ENCODE results near the gene ELN.
"Not testable (repeated sequence)": the region's sequence is repeated elsewhere in the genome, so short reads cannot be mapped to it uniquely, and the experiment has no call there.

The ELN gene

GRCh38 chr7:74027683-74028320 is at the start of gene ELN:
TSS of gene ELN (plus strand) at chr7:74028173. CDS start at chr7:74028188, 15 bp downstream.
- DNase-seq (ENCODE audit: low spot score) = no peak

GRCh38 chr7:73978661-73979563 is 49.1 kb upstream of the ELN start:
- peak; percentile 87 for DNase-seq (ENCODE audit: low spot score)

- DNase-seq (ENCODE audit: low spot score) = not testable (repeated sequence)
These were observed 48.3 kb upstream of the ELN start for GRCh38 chr7:73979656-73980055.

- DNase-seq (ENCODE audit: low spot score) = no peak
These were observed 47.8 kb upstream of the ELN start for GRCh38 chr7:73980206-73980605.

- DNase-seq (ENCODE audit: low spot score) = no peak
These were observed 46.0 kb upstream of the ELN start for GRCh38 chr7:73981933-73982332.

GRCh38 chr7:73983437-73984164 is 44.4 kb upstream of the ELN start:
- DNase-seq (ENCODE audit: low spot score) = no peak

GRCh38 chr7:73984481-73985205 is 43.3 kb upstream of the ELN start:
- DNase-seq (ENCODE audit: low spot score) = no peak

- peak; percentile 60 for DNase-seq (ENCODE audit: low spot score)
These were observed 42.2 kb upstream of the ELN start for GRCh38 chr7:73985737-73986141.

- DNase-seq (ENCODE audit: low spot score) = no peak
These were observed 41.8 kb upstream of the ELN start for GRCh38 chr7:73986158-73986631.

GRCh38 chr7:73987298-73987697 is 40.7 kb upstream of the ELN start:
- no peak for DNase-seq (ENCODE audit: low spot score)

- no peak for DNase-seq (ENCODE audit: low spot score)
These were observed 39.8 kb upstream of the ELN start for GRCh38 chr7:73988197-73988596.

GRCh38 chr7:73991522-73992100 is 36.4 kb upstream of the ELN start:
- DNase-seq (ENCODE audit: low spot score) = no peak

GRCh38 chr7:73992101-73992562 is 35.8 kb upstream of the ELN start:
- no peak for DNase-seq (ENCODE audit: low spot score)

GRCh38 chr7:73994023-73994422 is 34.0 kb upstream of the ELN start:
- DNase-seq (ENCODE audit: low spot score) = no peak

GRCh38 chr7:73994761-73995160 is 33.2 kb upstream of the ELN start:
- DNase-seq (ENCODE audit: low spot score) = no peak

GRCh38 chr7:73995330-73995729 is 32.6 kb upstream of the ELN start:
- no peak for DNase-seq (ENCODE audit: low spot score)

GRCh38 chr7:73995821-73996511 is 32.0 kb upstream of the ELN start:
- DNase-seq (ENCODE audit: low spot score) = no peak

- no peak for DNase-seq (ENCODE audit: low spot score)
These were observed 30.9 kb upstream of the ELN start for GRCh38 chr7:73997056-73997455.

GRCh38 chr7:73999664-74000435 is 28.1 kb upstream of the ELN start:
- DNase-seq (ENCODE audit: low spot score) = no peak

Measured in iPS-NIHi11 (cell line).